Measurements from ENCODE around the gene TCP11X1. TPM values are rescaled to one million over a fixed set of nuclear protein-coding genes. Genes with fewer than 3 reads are reported as not detected.
"Not testable (repeated sequence)": the region's sequence is repeated elsewhere in the genome, so short reads cannot be mapped to it uniquely, and the experiment has no call there.

TCP11X1 gene
- total RNA-seq = not detected
- polyA plus RNA-seq = not detected

DNA sequence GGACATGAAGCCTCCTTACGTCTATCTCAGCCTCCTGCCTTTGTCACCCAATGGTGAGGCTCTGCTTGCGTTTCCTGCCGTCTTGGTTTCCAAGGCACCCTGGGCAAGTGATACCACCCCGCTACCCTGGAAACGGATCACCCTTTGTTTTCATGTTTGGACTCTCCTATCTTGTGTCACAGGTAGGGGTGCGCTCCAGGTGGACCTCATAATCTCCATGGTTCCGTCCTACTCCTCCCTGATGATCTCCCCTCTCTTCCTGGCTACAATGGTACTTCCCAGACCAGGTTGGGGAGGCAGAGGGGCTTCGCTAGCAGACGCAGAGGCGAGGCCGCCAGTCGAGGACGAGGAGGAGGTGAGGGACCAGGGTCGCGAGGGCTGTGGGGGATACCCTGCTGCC is at the start of gene TCP11X1:
Gene TCP11X1, plus strand, starts transcription at position 316 of the 400 bp plus-strand sequence.
- H3K4me3 ChIP-seq (ENCODE audit: low read depth in 1 of 3, low read length in 3 of 3); H3K27me3 ChIP-seq (ENCODE audit: control insufficient read depth in 4 of 4, insufficient read depth in 4 of 4, low read length in 3 of 4); H3K27ac ChIP-seq (ENCODE audit: low read depth in 1 of 2, low read length in 2 of 2); DNase-seq (ENCODE audit: low spot score); H3K36me3 ChIP-seq (ENCODE audit: control insufficient read depth in 4 of 4, insufficient read depth in 3 of 4, low read depth in 1 of 4, low read length in 3 of 4); H3K4me1 ChIP-seq (ENCODE audit: control insufficient read depth in 4 of 4, insufficient read depth in 4 of 4, low read length in 3 of 4); H3K9ac ChIP-seq (ENCODE audit: low read depth in 1 of 2, low read length in 2 of 2); H3K9me3 ChIP-seq (ENCODE audit: control insufficient read depth in 4 of 4, low read length in 3 of 4): not testable (repeated sequence)
- no CpG with 5 or more reads among the region's 15 CpGs for WGBS

DNA sequence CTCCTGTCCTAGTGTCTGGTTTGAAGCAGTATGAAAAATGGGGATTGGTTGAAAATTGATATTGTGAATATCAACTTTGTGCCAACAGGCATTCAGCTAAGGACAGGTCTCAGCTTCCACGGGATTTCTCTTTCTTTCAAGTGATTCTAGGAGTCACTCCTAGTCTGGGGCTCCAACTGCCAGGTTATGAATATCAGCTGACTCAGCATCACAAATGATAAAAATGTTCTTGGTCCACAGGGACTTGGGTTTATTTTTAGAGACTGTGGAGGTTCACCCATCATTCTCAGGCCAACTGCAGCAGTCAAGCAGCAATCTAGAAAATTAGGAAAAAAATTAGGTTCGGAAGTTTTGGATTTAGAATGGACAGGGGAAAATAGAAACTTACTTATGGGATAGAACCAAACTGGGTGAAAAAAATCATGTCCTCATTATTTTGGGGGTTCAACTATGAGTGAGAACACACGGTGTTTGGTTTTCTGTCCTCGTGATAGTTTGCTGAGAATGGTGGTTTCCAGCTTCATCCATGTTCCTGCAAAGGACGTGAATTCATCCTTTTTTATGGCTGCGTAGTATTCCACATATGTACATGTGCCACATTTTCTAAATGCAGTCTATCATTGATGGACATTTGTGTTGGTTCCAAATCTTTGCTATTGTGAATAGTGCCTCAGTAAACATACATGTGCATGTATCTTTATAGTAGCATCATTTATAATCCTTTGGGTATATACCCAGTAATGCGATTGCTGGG is 29.0 kb upstream of the TCP11X1 start:
- TF ChIP-seq FOXA1 (IDR thresholded peaks at IDR 0.05) = no peak
- TF ChIP-seq, protein P1, sequence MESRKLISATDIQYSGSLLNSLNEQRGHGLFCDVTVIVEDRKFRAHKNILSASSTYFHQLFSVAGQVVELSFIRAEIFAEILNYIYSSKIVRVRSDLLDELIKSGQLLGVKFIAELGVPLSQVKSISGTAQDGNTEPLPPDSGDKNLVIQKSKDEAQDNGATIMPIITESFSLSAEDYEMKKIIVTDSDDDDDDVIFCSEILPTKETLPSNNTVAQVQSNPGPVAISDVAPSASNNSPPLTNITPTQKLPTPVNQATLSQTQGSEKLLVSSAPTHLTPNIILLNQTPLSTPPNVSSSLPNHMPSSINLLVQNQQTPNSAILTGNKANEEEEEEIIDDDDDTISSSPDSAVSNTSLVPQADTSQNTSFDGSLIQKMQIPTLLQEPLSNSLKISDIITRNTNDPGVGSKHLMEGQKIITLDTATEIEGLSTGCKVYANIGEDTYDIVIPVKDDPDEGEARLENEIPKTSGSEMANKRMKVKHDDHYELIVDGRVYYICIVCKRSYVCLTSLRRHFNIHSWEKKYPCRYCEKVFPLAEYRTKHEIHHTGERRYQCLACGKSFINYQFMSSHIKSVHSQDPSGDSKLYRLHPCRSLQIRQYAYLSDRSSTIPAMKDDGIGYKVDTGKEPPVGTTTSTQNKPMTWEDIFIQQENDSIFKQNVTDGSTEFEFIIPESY (IDR thresholded peaks at IDR 0.05) = no peak
- no peak for TF ChIP-seq FOXA2 (IDR thresholded peaks at IDR 0.05)
- TF ChIP-seq, protein P2, sequence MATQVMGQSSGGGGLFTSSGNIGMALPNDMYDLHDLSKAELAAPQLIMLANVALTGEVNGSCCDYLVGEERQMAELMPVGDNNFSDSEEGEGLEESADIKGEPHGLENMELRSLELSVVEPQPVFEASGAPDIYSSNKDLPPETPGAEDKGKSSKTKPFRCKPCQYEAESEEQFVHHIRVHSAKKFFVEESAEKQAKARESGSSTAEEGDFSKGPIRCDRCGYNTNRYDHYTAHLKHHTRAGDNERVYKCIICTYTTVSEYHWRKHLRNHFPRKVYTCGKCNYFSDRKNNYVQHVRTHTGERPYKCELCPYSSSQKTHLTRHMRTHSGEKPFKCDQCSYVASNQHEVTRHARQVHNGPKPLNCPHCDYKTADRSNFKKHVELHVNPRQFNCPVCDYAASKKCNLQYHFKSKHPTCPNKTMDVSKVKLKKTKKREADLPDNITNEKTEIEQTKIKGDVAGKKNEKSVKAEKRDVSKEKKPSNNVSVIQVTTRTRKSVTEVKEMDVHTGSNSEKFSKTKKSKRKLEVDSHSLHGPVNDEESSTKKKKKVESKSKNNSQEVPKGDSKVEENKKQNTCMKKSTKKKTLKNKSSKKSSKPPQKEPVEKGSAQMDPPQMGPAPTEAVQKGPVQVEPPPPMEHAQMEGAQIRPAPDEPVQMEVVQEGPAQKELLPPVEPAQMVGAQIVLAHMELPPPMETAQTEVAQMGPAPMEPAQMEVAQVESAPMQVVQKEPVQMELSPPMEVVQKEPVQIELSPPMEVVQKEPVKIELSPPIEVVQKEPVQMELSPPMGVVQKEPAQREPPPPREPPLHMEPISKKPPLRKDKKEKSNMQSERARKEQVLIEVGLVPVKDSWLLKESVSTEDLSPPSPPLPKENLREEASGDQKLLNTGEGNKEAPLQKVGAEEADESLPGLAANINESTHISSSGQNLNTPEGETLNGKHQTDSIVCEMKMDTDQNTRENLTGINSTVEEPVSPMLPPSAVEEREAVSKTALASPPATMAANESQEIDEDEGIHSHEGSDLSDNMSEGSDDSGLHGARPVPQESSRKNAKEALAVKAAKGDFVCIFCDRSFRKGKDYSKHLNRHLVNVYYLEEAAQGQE (IDR thresholded peaks at IDR 0.05) = no peak
- no peak for TF ChIP-seq TAF1 (conservative IDR thresholded peaks at IDR 0.05)
- TF ChIP-seq, protein P3, sequence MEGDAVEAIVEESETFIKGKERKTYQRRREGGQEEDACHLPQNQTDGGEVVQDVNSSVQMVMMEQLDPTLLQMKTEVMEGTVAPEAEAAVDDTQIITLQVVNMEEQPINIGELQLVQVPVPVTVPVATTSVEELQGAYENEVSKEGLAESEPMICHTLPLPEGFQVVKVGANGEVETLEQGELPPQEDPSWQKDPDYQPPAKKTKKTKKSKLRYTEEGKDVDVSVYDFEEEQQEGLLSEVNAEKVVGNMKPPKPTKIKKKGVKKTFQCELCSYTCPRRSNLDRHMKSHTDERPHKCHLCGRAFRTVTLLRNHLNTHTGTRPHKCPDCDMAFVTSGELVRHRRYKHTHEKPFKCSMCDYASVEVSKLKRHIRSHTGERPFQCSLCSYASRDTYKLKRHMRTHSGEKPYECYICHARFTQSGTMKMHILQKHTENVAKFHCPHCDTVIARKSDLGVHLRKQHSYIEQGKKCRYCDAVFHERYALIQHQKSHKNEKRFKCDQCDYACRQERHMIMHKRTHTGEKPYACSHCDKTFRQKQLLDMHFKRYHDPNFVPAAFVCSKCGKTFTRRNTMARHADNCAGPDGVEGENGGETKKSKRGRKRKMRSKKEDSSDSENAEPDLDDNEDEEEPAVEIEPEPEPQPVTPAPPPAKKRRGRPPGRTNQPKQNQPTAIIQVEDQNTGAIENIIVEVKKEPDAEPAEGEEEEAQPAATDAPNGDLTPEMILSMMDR (IDR thresholded peaks at IDR 0.05; ENCODE audit: low read depth, low read length, missing input control) = no peak
- TF ChIP-seq GABPA (IDR thresholded peaks at IDR 0.05 in 1 of 2, conservative IDR thresholded peaks at IDR 0.05 in 1 of 2) = no peak
- TF ChIP-seq RAD21 (IDR thresholded peaks at IDR 0.05) = no peak
- TF ChIP-seq EGR1 (IDR thresholded peaks at IDR 0.05; ENCODE audit: low read depth in 2 of 2) = no peak
- TF ChIP-seq HNF4G (IDR thresholded peaks at IDR 0.05) = no peak
- TF ChIP-seq NR2F2 (IDR thresholded peaks at IDR 0.05) = no peak
- TF ChIP-seq HNF4A (conservative IDR thresholded peaks at IDR 0.05) = no peak
- Histone ChIP-seq H3K9ac (ENCODE audit: low read depth in 1 of 2, low read length in 2 of 2) (no peak overlapping the region), H3K4me3 (ENCODE audit: low read depth in 1 of 3, low read length in 3 of 3) (no peak overlapping the region), H3K4me1 (ENCODE audit: control insufficient read depth in 4 of 4, insufficient read depth in 4 of 4, low read length in 3 of 4) (no peaks in the 10 kb centered on the region), H3K9me3 (ENCODE audit: control insufficient read depth in 4 of 4, low read length in 3 of 4) (peaks cover 0 to 5% (median 1%) of the 10 kb centered on the region in 4 donors), H3K27me3 (ENCODE audit: control insufficient read depth in 4 of 4, insufficient read depth in 4 of 4, low read length in 3 of 4) (no peaks in the 10 kb centered on the region), H3K27ac (ENCODE audit: low read depth in 1 of 2, low read length in 2 of 2) (no peak overlapping the region), H3K36me3 (ENCODE audit: control insufficient read depth in 4 of 4, insufficient read depth in 3 of 4, low read depth in 1 of 4, low read length in 3 of 4) (no peaks in the 10 kb centered on the region)
- no peak for DNase-seq (ENCODE audit: low spot score)
- 80% methylated on average over 7 of the region's 7 CpGs for WGBS

DNA sequence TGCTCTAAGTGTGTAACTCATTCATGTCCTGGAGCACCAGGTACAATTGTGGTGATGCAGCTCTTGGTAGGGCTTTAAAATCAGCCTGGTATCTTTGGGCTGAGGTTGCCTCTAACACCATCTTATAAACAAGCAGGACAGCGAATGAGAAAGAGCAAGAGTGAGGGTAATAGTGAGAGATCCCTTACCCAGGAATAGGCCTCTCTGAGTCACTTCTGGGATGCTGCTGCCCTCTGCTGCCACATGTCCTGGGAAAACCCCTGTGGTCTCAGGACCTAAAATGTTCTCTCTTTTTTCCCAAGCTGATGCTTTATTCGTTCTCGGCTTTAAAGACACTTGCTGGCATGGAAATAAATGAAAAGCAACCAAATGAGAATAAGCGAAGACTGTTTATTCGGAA is 7.2 kb upstream of the TCP11X1 start:
- not testable (repeated sequence) for H3K27ac ChIP-seq (ENCODE audit: low read depth in 1 of 2, low read length in 2 of 2); H3K4me3 ChIP-seq (ENCODE audit: low read depth in 1 of 3, low read length in 3 of 3); H3K27me3 ChIP-seq (ENCODE audit: control insufficient read depth in 4 of 4, insufficient read depth in 4 of 4, low read length in 3 of 4); H3K9me3 ChIP-seq (ENCODE audit: control insufficient read depth in 4 of 4, low read length in 3 of 4); H3K9ac ChIP-seq (ENCODE audit: low read depth in 1 of 2, low read length in 2 of 2); H3K4me1 ChIP-seq (ENCODE audit: control insufficient read depth in 4 of 4, insufficient read depth in 4 of 4, low read length in 3 of 4); H3K36me3 ChIP-seq (ENCODE audit: control insufficient read depth in 4 of 4, insufficient read depth in 3 of 4, low read depth in 1 of 4, low read length in 3 of 4); DNase-seq (ENCODE audit: low spot score)
- WGBS = no CpG with 5 or more reads among the region's 5 CpGs

DNA sequence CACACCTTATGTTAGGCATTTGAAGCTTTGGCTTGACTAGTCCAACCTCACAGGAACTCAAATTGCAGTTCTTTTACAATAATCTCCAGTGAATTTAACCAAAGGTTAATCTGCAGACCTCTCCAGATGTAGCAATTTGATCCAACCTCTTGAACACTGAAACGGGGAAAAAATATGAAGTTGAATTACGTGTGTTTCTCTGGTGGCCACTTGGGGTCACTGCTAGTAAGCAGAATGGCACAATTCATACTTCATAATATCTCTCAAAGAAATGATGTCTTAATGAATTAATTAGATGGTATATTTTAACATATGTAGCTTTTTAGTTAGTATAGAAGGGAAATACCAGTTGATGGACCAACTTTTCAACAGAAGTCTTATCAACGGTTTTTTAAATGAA is 1.4 kb downstream of the TCP11X1 start:
- H3K27ac ChIP-seq (ENCODE audit: low read depth in 1 of 2, low read length in 2 of 2); H3K36me3 ChIP-seq (ENCODE audit: control insufficient read depth in 4 of 4, insufficient read depth in 3 of 4, low read depth in 1 of 4, low read length in 3 of 4); H3K9ac ChIP-seq (ENCODE audit: low read depth in 1 of 2, low read length in 2 of 2); H3K4me3 ChIP-seq (ENCODE audit: low read depth in 1 of 3, low read length in 3 of 3); H3K27me3 ChIP-seq (ENCODE audit: control insufficient read depth in 4 of 4, insufficient read depth in 4 of 4, low read length in 3 of 4); DNase-seq (ENCODE audit: low spot score); H3K9me3 ChIP-seq (ENCODE audit: control insufficient read depth in 4 of 4, low read length in 3 of 4); H3K4me1 ChIP-seq (ENCODE audit: control insufficient read depth in 4 of 4, insufficient read depth in 4 of 4, low read length in 3 of 4): not testable (repeated sequence)
- WGBS = no CpG with 5 or more reads among the region's 3 CpGs

DNA sequence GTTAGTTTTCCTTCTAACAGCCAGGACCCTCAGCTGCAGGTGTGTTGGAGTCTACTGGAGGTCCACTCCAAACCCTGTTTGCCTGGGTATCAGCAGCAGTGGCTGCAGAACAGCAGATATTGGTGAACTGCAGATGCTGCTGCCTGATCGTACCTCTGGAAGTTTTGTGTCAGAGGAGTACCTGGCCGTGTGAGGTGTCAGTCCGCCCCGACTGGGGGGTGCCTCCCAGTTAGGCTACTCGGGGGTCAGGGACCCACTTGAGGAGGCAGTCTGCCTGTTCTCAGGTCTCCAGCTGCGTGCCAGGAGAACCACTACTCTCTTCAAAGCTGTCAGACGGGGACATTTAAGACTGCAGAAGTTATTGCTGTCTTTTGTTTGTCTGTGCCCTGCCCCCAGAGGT is 20.6 kb downstream of the TCP11X1 start:
- not testable (repeated sequence) for H3K4me1 ChIP-seq (ENCODE audit: control insufficient read depth in 4 of 4, insufficient read depth in 4 of 4, low read length in 3 of 4); H3K27ac ChIP-seq (ENCODE audit: low read depth in 1 of 2, low read length in 2 of 2); H3K27me3 ChIP-seq (ENCODE audit: control insufficient read depth in 4 of 4, insufficient read depth in 4 of 4, low read length in 3 of 4); H3K9me3 ChIP-seq (ENCODE audit: control insufficient read depth in 4 of 4, low read length in 3 of 4); H3K36me3 ChIP-seq (ENCODE audit: control insufficient read depth in 4 of 4, insufficient read depth in 3 of 4, low read depth in 1 of 4, low read length in 3 of 4); H3K4me3 ChIP-seq (ENCODE audit: low read depth in 1 of 3, low read length in 3 of 3); DNase-seq (ENCODE audit: low spot score); H3K9ac ChIP-seq (ENCODE audit: low read depth in 1 of 2, low read length in 2 of 2)
- WGBS = 77% methylated on average over 5 of the region's 7 CpGs

All from liver (tissue), 9 donors.